ENCODE results near the gene SAMM50. TPM values are rescaled to one million over a fixed set of nuclear protein-coding genes. Genes with fewer than 3 reads are reported as not detected.

SAMM50 gene
- 10 to 100 TPM; 46.8 to 50.9 TPM for total RNA-seq

GRCh38 chr22:43955040-43955882 lies at the start of gene SAMM50:
Gene SAMM50, plus strand, starts transcription at chr22:43955442. Its CDS starts 136 bp downstream, at chr22:43955578.
- Mint-ChIP-seq H3K27me3 (no peaks in the 10 kb centered on the region), H3K27ac (peak within 1 kb of the TSS; percentile 98), H3K4me1 (peaks cover 38% of the 10 kb centered on the region), H3K4me3 (peak within 1 kb of the TSS; percentile 100), H3K36me3 (ENCODE audit: low read depth) (peaks cover 12% of the 10 kb centered on the region), H3K9me3 (no peaks in the 10 kb centered on the region)
- POLR2A ChIA-PET, result interaction anchor here (1.2 kb wide), 1 partner anchor 9 kb away, joined by 4 read pairs; no protein-coding TSS in a partner anchor
- CTCF ChIA-PET, result interaction anchor here (1.1 to 2.0 kb wide), 2 partner anchors 9 to 38 kb away, joined by 3 to 14 read pairs; no protein-coding TSS in a partner anchor
- peak; percentile 94 for DNase-seq

- Mint-ChIP-seq H3K9me3 (no peaks in the 10 kb centered on the region), H3K27ac (no peak overlapping the region), H3K4me1 (no peaks in the 10 kb centered on the region), H3K36me3 (ENCODE audit: low read depth) (no peaks in the 10 kb centered on the region), H3K4me3 (no peak overlapping the region), H3K27me3 (no peaks in the 10 kb centered on the region)
- DNase-seq, result no peak
- ChIA-PET POLR2A (no interaction called here), CTCF (no interaction called here)
These were observed 49.6 kb upstream of the SAMM50 start for GRCh38 chr22:43905681-43906080.

GRCh38 chr22:43909708-43910107 lies 45.5 kb upstream of the SAMM50 start:
- no peak for DNase-seq
- ChIA-PET CTCF (no interaction called here), POLR2A (no interaction called here)
- Mint-ChIP-seq H3K27me3 (peaks cover 14% of the 10 kb centered on the region), H3K27ac (no peak overlapping the region), H3K4me3 (no peak overlapping the region), H3K36me3 (ENCODE audit: low read depth) (no peaks in the 10 kb centered on the region), H3K9me3 (no peaks in the 10 kb centered on the region), H3K4me1 (no peaks in the 10 kb centered on the region)

- Mint-ChIP-seq H3K4me3 (no peak overlapping the region), H3K9me3 (no peaks in the 10 kb centered on the region), H3K4me1 (no peaks in the 10 kb centered on the region), H3K36me3 (ENCODE audit: low read depth) (no peaks in the 10 kb centered on the region), H3K27me3 (peaks cover 14% of the 10 kb centered on the region), H3K27ac (no peak overlapping the region)
- POLR2A ChIA-PET, result no interaction called here
- DNase-seq, result no peak
- CTCF ChIA-PET, result no interaction called here
These were observed 45.0 kb upstream of the SAMM50 start for GRCh38 chr22:43910178-43910695.

GRCh38 chr22:43911351-43911750 lies 43.9 kb upstream of the SAMM50 start:
- H3K9me3 Mint-ChIP-seq, result no peaks in the 10 kb centered on the region
- no peak for DNase-seq
- H3K4me1 Mint-ChIP-seq, result no peaks in the 10 kb centered on the region
- ChIA-PET CTCF (no interaction called here), POLR2A (no interaction called here)
- no peak overlapping the region for H3K4me3 Mint-ChIP-seq
- H3K27me3 Mint-ChIP-seq, result peaks cover 14% of the 10 kb centered on the region
- no peaks in the 10 kb centered on the region for H3K36me3 Mint-ChIP-seq (ENCODE audit: low read depth)
- H3K27ac Mint-ChIP-seq, result no peak overlapping the region

DNA sequence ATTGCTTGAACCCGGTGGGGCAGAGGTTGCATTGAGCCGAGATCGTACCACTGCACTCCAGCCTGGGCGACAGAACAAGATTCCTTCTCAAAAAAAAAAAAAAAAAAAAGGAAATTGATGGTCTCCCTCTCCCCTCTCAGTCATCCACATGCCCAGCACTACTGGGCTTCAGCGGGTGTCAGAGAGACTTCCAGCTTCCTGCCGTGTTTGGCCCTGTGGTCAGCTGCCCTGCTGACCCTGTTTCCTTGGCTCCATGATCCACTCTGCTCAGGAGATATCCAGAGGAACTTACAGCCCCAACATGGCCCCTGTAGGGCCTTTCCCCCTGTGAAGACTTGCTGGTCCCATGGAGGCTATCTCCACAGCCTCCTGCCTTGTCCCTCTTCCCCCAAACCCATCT lies 37.7 kb upstream of the SAMM50 start:
- H3K4me3 Mint-ChIP-seq, result no peak overlapping the region
- H3K27me3 Mint-ChIP-seq, result peaks cover 6% of the 10 kb centered on the region
- no peaks in the 10 kb centered on the region for H3K9me3 Mint-ChIP-seq
- no peaks in the 10 kb centered on the region for H3K4me1 Mint-ChIP-seq
- DNase-seq, result no peak
- ChIA-PET POLR2A (no interaction called here), CTCF (no interaction called here)
- no peak overlapping the region for H3K27ac Mint-ChIP-seq
- no peaks in the 10 kb centered on the region for H3K36me3 Mint-ChIP-seq (ENCODE audit: low read depth)

DNA sequence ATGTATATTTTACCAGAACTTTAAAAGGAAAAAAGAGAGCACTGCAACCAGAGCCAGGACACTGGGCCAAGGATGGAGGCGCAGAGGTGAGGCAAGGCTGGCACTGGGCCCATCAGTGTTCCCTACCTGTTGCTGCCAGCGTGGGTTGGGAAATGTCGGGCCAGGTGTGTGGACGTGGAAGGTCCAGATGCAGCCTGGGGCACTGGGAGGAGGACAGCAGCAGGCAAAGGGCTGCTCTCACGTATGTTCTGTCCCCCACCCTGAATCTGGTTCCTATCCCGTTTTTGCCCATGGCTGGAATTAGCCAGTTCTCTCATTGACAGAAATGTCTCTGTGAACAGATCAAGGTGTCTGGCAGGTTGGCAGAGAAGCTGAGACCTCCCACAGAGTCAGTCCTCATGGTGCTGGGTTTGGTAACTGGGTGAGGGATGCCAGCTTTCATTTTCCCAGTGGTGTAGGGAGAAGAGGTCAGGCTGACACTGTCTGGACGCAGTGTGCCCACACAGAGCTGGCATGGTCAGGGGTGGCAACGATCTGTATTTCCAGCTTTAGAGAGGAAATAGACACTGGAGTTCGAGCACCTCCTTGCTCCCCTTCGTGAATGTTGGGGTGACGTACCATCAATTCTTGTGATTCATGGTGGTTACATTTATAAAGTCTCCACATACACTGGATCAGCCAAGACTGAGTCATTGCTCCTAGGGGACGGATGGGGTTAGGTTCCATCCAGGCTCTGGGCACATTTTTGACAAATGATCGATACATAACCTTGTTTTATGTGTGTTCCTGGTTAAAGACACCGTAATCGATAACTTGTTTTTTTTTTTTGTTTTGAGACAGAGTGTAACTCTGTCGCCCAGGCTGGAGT lies 35.9 kb upstream of the SAMM50 start:
- Mint-ChIP-seq H3K4me1 (peaks cover 4% of the 10 kb centered on the region), H3K27me3 (peaks cover 12% of the 10 kb centered on the region), H3K27ac (no peak overlapping the region), H3K9me3 (no peaks in the 10 kb centered on the region), H3K4me3 (no peak overlapping the region), H3K36me3 (ENCODE audit: low read depth) (no peaks in the 10 kb centered on the region)
- ChIA-PET POLR2A (no interaction called here), CTCF (no interaction called here)
- DNase-seq, result no peak

DNA sequence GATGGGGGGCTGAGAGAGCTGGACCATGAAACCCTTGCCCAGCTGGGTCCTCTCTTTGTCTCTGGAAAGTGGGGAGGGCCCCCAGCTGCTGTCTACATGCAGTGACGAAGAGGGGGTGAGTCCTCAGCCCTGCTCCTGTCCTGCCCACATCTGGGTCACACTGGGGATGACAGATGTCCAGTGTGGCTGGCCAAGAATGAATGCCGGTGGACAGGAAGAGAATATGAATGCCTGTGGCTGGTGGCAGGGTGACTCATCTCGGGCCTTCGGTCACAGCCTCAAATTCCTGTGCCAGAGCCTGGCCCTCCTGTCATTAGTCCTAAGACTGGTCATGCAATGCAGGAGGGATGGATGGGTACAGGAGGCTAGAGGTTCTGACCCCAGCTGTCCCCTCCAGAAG lies 33.9 kb upstream of the SAMM50 start:
- H3K27me3 Mint-ChIP-seq, result peaks cover 23% of the 10 kb centered on the region
- no peak overlapping the region for H3K4me3 Mint-ChIP-seq
- no peaks in the 10 kb centered on the region for H3K36me3 Mint-ChIP-seq (ENCODE audit: low read depth)
- peaks cover 4% of the 10 kb centered on the region for H3K4me1 Mint-ChIP-seq
- H3K9me3 Mint-ChIP-seq, result no peaks in the 10 kb centered on the region
- ChIA-PET POLR2A (no interaction called here), CTCF (interaction anchor here (0.9 kb wide), 1 partner anchor 11 kb away, joined by 3 read pairs; no protein-coding TSS in a partner anchor)
- no peak for DNase-seq
- H3K27ac Mint-ChIP-seq, result no peak overlapping the region

DNA sequence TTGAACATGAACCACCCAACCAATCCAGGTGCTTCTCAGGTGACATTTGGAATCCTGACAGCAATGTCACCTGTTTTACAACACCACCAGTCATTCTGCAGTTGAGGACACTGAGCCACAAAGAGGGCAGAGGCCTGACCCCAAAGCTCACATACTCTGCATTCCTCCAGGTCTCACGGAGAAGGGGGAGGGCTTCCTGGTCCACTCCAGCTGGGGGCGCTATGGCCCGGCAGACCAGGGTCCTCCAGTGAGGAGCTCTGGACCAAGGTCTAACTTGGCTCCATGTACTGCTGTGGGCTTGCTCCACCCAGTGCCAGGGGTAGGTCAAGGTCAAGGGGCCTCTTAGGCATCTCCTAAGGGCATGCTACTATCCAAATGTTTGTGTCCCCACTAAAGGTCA lies 33.1 kb upstream of the SAMM50 start:
- no peaks in the 10 kb centered on the region for H3K9me3 Mint-ChIP-seq
- no peaks in the 10 kb centered on the region for H3K36me3 Mint-ChIP-seq (ENCODE audit: low read depth)
- H3K27ac Mint-ChIP-seq, result no peak overlapping the region
- ChIA-PET POLR2A (no interaction called here), CTCF (interaction anchor here (0.9 kb wide), 1 partner anchor 11 kb away, joined by 3 read pairs; no protein-coding TSS in a partner anchor)
- peaks cover 23% of the 10 kb centered on the region for H3K27me3 Mint-ChIP-seq
- DNase-seq, result no peak
- peaks cover 4% of the 10 kb centered on the region for H3K4me1 Mint-ChIP-seq
- no peak overlapping the region for H3K4me3 Mint-ChIP-seq

- CTCF ChIA-PET, result no interaction called here
- Mint-ChIP-seq H3K36me3 (ENCODE audit: low read depth) (no peaks in the 10 kb centered on the region), H3K27ac (peak overlapping the region; percentile 63), H3K9me3 (no peaks in the 10 kb centered on the region), H3K4me3 (peak overlapping the region; percentile 69), H3K27me3 (peaks cover 23% of the 10 kb centered on the region), H3K4me1 (peaks cover 4% of the 10 kb centered on the region)
- DNase-seq, result no peak
- POLR2A ChIA-PET, result no interaction called here
These were observed 32.1 kb upstream of the SAMM50 start for GRCh38 chr22:43923191-43923590.

- CTCF ChIA-PET, result interaction anchor here (0.7 kb wide), 1 partner anchor 44 kb away, joined by 3 read pairs; no protein-coding TSS in a partner anchor
- H3K27ac Mint-ChIP-seq, result peak within 1 kb of the TSS; percentile 63
- no peaks in the 10 kb centered on the region for H3K36me3 Mint-ChIP-seq (ENCODE audit: low read depth)
- POLR2A ChIA-PET, result no interaction called here
- H3K4me1 Mint-ChIP-seq, result peaks cover 4% of the 10 kb centered on the region
- peak; percentile 78 for DNase-seq
- no peaks in the 10 kb centered on the region for H3K9me3 Mint-ChIP-seq
- peak within 1 kb of the TSS; percentile 69 for H3K4me3 Mint-ChIP-seq
- peaks cover 25% of the 10 kb centered on the region for H3K27me3 Mint-ChIP-seq
These were observed 31.4 kb upstream of the SAMM50 start, which contains the start of gene PNPLA3 for GRCh38 chr22:43923631-43924464. Gene PNPLA3, plus strand, starts transcription at chr22:43923805. Its CDS starts 107 bp downstream, at chr22:43923912.

GRCh38 chr22:43924877-43925276 lies 30.4 kb upstream of the SAMM50 start:
- Mint-ChIP-seq H3K36me3 (ENCODE audit: low read depth) (no peaks in the 10 kb centered on the region), H3K27ac (no peak overlapping the region), H3K4me1 (peaks cover 4% of the 10 kb centered on the region), H3K9me3 (no peaks in the 10 kb centered on the region), H3K4me3 (peak overlapping the region; percentile 38), H3K27me3 (peaks cover 25% of the 10 kb centered on the region)
- DNase-seq, result no peak
- POLR2A ChIA-PET, result no interaction called here
- CTCF ChIA-PET, result interaction anchor here (0.7 kb wide), 1 partner anchor 43 kb away, joined by 3 read pairs; no protein-coding TSS in a partner anchor
